GM12878 (cell line): ENCODE measurements around the gene DCLK2. TPM values are rescaled to one million over a fixed set of nuclear protein-coding genes. Genes with fewer than 3 reads are reported as not detected.

Source experiments
- ATAC-seq: fragments of 200-7000 bp; cut with Tn5 transposase; 3 replicates; pipeline ENCODE4 v1.9.1; 2020; ENCODE audit warnings: mild to moderate bottlenecking, moderate library complexity
- BruUV-seq: library from RNA; stranded (reverse); fragments of 400-500 nt; replicated peaks from 2 replicates; lab custom pipeline; 2021; lab: Mats Ljungman, UMichigan
- CTCF ChIA-PET: fragments of 300-600 bp; sonication (Branson Sonifier 250); formaldehyde crosslinking; extraction: SDS; loops from one replicate; lab custom pipeline; 2021; ENCODE audit warnings: inconsistent platforms; lab: Yijun Ruan, JAX
- POLR2A ChIA-PET: fragments of 350-600 bp; formaldehyde crosslinking; extraction: SDS; loops from one replicate; lab custom pipeline; 2021; ENCODE audit warnings: inconsistent platforms; lab: Charles Lee
- RAD21 ChIA-PET: fragments of 300-600 bp; sonication (Branson Sonifier 250); formaldehyde crosslinking; loops from one replicate; lab custom pipeline; 2023; ENCODE audit warnings: antibody characterized with exemption; ENCODE audit not compliant: unreplicated experiment; lab: Charles Lee
- SMC1A ChIA-PET: fragments of 300-600 bp; sonication (Branson Sonifier 250); formaldehyde crosslinking; loops from one replicate; lab custom pipeline; 2023; ENCODE audit not compliant: unreplicated experiment, uncharacterized antibody; lab: Charles Lee
- DNase-seq: peaks from one replicate; pipeline ENCODE4 v3.0.0-alpha.2; 2011; ENCODE audit warnings: low read depth, low spot score
- FAIRE-seq: peaks from 3 replicates; lab custom pipeline; 2011; peaks lifted over from hg19 to GRCh38; lab: Jason Lieb, UNC
- H2AFZ ChIP-seq: 2 replicates; pipeline ENCODE4 v1.6.0; 2011; ENCODE audit warnings: low read depth, low read length, control low read depth; ENCODE audit not compliant: control insufficient read depth
- H3K27ac ChIP-seq: 2 replicates; pipeline ENCODE4 v1.5.1; 2011; ENCODE audit warnings: control low read depth; ENCODE audit not compliant: control insufficient read depth, insufficient read depth
- H3K27me3 ChIP-seq, 2 experiments: replicated peaks in 1 of 2; 2 replicates each; pipeline versions ENCODE4 v1.6.0 to v1.6.1; 2011; ENCODE audit warnings: low read length in 1 of 2; ENCODE audit not compliant: control insufficient read depth in 2 of 2, insufficient read depth in 2 of 2
- H3K36me3 ChIP-seq, 2 experiments: 2 replicates each; pipeline ENCODE4 v1.5.1; 2011; ENCODE audit warnings: low read length in 1 of 2; ENCODE audit not compliant: control insufficient read depth in 2 of 2, insufficient read depth in 2 of 2
- H3K4me1 ChIP-seq: 2 replicates; pipeline ENCODE4 v1.6.1; 2011; ENCODE audit warnings: mild to moderate bottlenecking, low read length, moderate library complexity, mixed read lengths; ENCODE audit not compliant: control insufficient read depth, insufficient read depth
- H3K4me2 ChIP-seq: 2 replicates; pipeline ENCODE4 v1.6.0; 2011; ENCODE audit warnings: control low read depth; ENCODE audit not compliant: control insufficient read depth, insufficient read depth
- H3K4me3 ChIP-seq: fragments of 200-600 bp; sonication (generic); 2 replicates; pipeline ENCODE4 v1.5.1; 2016
- H3K79me2 ChIP-seq: 2 replicates; pipeline ENCODE4 v1.6.0; 2011; ENCODE audit warnings: low read length; ENCODE audit not compliant: control insufficient read depth, insufficient read depth
- H3K9ac ChIP-seq: 2 replicates; pipeline ENCODE4 v1.8.0; 2011; ENCODE audit warnings: low read length, control low read depth, mixed read lengths; ENCODE audit not compliant: control insufficient read depth, insufficient read depth
- H3K9me3 ChIP-seq: replicated peaks from 3 replicates; pipeline ENCODE4 v1.5.1; 2011; ENCODE audit warnings: mild to moderate bottlenecking, low read length; ENCODE audit not compliant: control insufficient read depth, insufficient read depth
- H4K20me1 ChIP-seq: 2 replicates; pipeline ENCODE4 v1.6.0; 2011; ENCODE audit not compliant: control insufficient read depth, insufficient read depth
- BCLAF1 ChIP-seq: fragments of 450-650 bp; IDR thresholded peaks from 2 replicates; pipeline ENCODE4 v1.6.1; 2017; ENCODE audit warnings: antibody characterized with exemption, mild to moderate bottlenecking, moderate library complexity
- CEBPB ChIP-seq, 2 experiments: fragments of 150-350 bp in 1 of 2; IDR thresholded peaks; 2 replicates each; pipeline ENCODE4 v1.6.1; 2012 to 2014; ENCODE audit warnings: low read depth in 2 of 2, low read length in 2 of 2, borderline replicate concordance in 1 of 2, inconsistent platforms in 1 of 2
- FOXK2 ChIP-seq: fragments of 450-650 bp; IDR thresholded peaks from 2 replicates; pipeline ENCODE4 v1.6.1; 2017; ENCODE audit warnings: mild to moderate bottlenecking, moderate library complexity
- KLF5 ChIP-seq: fragments of 450-650 bp; IDR thresholded peaks from 2 replicates; pipeline ENCODE4 v1.6.1; 2014; ENCODE audit warnings: mild to moderate bottlenecking; ENCODE audit not compliant: partially characterized antibody
- MEF2B ChIP-seq: fragments of 450-650 bp; IDR thresholded peaks from 2 replicates; pipeline ENCODE4 v1.6.1; 2018; ENCODE audit warnings: mild to moderate bottlenecking, moderate library complexity; ENCODE audit not compliant: partially characterized antibody, poor library complexity, severe bottlenecking
- MYB ChIP-seq: fragments of 150-350 bp; IDR thresholded peaks from 2 replicates; pipeline ENCODE4 v1.6.1; 2014; ENCODE audit warnings: mild to moderate bottlenecking, low read depth, low read length, borderline replicate concordance
- NR2C2 ChIP-seq: IDR thresholded peaks from 2 replicates; pipeline ENCODE4 v1.6.1; 2011; ENCODE audit warnings: borderline replicate concordance, low read depth; ENCODE audit not compliant: control insufficient read depth, insufficient read length
- PAX5 ChIP-seq: IDR thresholded peaks from 2 replicates; pipeline ENCODE4 v1.6.1; 2011; ENCODE audit warnings: low read depth, low read length, borderline replicate concordance
- POLR2AphosphoS5 ChIP-seq: IDR thresholded peaks from 2 replicates; pipeline ENCODE4 v1.6.1; 2011; ENCODE audit warnings: mild to moderate bottlenecking, low read length, inconsistent platforms
- RAD21 ChIP-seq: IDR thresholded peaks from 2 replicates; pipeline ENCODE4 v1.6.1; 2011; ENCODE audit warnings: mild to moderate bottlenecking, low read depth, low read length, moderate library complexity; ENCODE audit not compliant: insufficient read depth
- SIN3A ChIP-seq: IDR thresholded peaks from 2 replicates; pipeline ENCODE4 v1.6.1; 2012; ENCODE audit warnings: low read depth, low read length, improper control_type of control experiment
- ZSCAN29 ChIP-seq: fragments of 450-650 bp; IDR thresholded peaks from 2 replicates; pipeline ENCODE4 v1.6.1; 2017; ENCODE audit warnings: mild to moderate bottlenecking, moderate library complexity
- ZZZ3 ChIP-seq: IDR thresholded peaks from 2 replicates; pipeline ENCODE4 v1.6.1; 2011; ENCODE audit warnings: low read depth; ENCODE audit not compliant: control insufficient read depth, insufficient read length
- in situ Hi-C: fragments of 300-500 bp; cut with MboI; formaldehyde crosslinking; loops from 9 replicates; pipeline ENCODE4 v1.14.3; 2018; ENCODE audit warnings: mixed read lengths
- intact Hi-C: fragments of 100-400 bp; cut with micrococcal nuclease; formaldehyde crosslinking; loops from one replicate; pipeline ENCODE4 v1.14.2; 2022; ENCODE audit not compliant: unreplicated experiment
- polyA plus RNA-seq, 11 experiments: library from polyadenylated mRNA; depleted of rRNA in 4 of 11; unstranded in 6 of 11; stranded (reverse) in 5 of 11; fragments of >200 nt; fragmentation: Nextera tagmentation in 4 of 11; fragmentation: Illumina TruSeq in 1 of 11; extraction: Ambion mirVana in 4 of 11; extraction: Trizol in 1 of 11; gene quantifications; 1 replicate in 1 of 11; 2 replicates in 10 of 11; pipeline versions ENCODE4 v1.2.1 to v1.2.3, GENCODE V29; 2011 to 2016; ENCODE audit warnings: inconsistent platforms in 2 of 11, missing spikeins in 2 of 11, low read depth in 1 of 11
- total RNA-seq, 4 experiments: library from RNA; depleted of rRNA in 3 of 4; stranded (reverse); fragments of >200 nt in 3 of 4; fragmentation: Illumina TruSeq in 1 of 4; extraction: Trizol in 1 of 4; gene quantifications; 2 replicates each; pipeline versions ENCODE4 v1.2.1 to v1.2.3, GENCODE V29; 2013 to 2021
- TF ChIP-seq, protein P1 (sequence below): fragments of 450-650 bp; IDR thresholded peaks from 2 replicates; pipeline ENCODE4 v1.6.1; 2017; ENCODE audit warnings: mild to moderate bottlenecking, low read depth, inconsistent platforms; ENCODE audit not compliant: poor library complexity, severe bottlenecking

The DCLK2 gene
- total and polyA plus RNA-seq, 10 of the 15 experiments (the other 5 are each of a cell fraction or from before 2014, with no cell fraction given) = not detected

GRCh38 chr4:150056569-150056968 lies 21.7 kb upstream of the DCLK2 start:
- no peak overlapping the region for H2AFZ ChIP-seq
- POLR2A ChIA-PET = interaction anchor here (0.6 kb wide), 1 partner anchor 10 kb away, joined by 3 read pairs; no protein-coding TSS in a partner anchor
- H3K27ac ChIP-seq = no peak overlapping the region
- no peaks in the 10 kb centered on the region for H3K27me3 ChIP-seq
- BruUV-seq = no TSS peak
- FAIRE-seq (no peak), ATAC-seq (no peak), DNase-seq (no peak)
- H3K36me3 ChIP-seq = no peaks in the 10 kb centered on the region
- RAD21 ChIA-PET = no interaction called here
- no peaks in the 10 kb centered on the region for H3K4me1 ChIP-seq
- CTCF ChIA-PET = no interaction called here
- in situ Hi-C loops (no loop called here), intact Hi-C loops (no loop called here)
- H3K9ac ChIP-seq = no peak overlapping the region
- SMC1A ChIA-PET = interaction anchor here (0.9 kb wide), 1 partner anchor 9 kb away, joined by 3 read pairs; no protein-coding TSS in a partner anchor
- no peaks in the 10 kb centered on the region for H3K9me3 ChIP-seq
- H4K20me1 ChIP-seq = no peaks in the 10 kb centered on the region
- H3K4me2 ChIP-seq = no peak overlapping the region
- no peak overlapping the region for H3K4me3 ChIP-seq
- TF ChIP-seq PAX5 = no peak
- no peak for TF ChIP-seq ZZZ3
- TF ChIP-seq RAD21 = no peak
- no peak for TF ChIP-seq MYB
- TF ChIP-seq, protein P1, sequence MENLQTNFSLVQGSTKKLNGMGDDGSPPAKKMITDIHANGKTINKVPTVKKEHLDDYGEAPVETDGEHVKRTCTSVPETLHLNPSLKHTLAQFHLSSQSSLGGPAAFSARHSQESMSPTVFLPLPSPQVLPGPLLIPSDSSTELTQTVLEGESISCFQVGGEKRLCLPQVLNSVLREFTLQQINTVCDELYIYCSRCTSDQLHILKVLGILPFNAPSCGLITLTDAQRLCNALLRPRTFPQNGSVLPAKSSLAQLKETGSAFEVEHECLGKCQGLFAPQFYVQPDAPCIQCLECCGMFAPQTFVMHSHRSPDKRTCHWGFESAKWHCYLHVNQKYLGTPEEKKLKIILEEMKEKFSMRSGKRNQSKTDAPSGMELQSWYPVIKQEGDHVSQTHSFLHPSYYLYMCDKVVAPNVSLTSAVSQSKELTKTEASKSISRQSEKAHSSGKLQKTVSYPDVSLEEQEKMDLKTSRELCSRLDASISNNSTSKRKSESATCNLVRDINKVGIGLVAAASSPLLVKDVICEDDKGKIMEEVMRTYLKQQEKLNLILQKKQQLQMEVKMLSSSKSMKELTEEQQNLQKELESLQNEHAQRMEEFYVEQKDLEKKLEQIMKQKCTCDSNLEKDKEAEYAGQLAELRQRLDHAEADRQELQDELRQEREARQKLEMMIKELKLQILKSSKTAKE = no peak
- TF ChIP-seq FOXK2 = no peak
- TF ChIP-seq SIN3A = no peak
- TF ChIP-seq POLR2AphosphoS5 = no peak
- no peak for TF ChIP-seq NR2C2
- no peak for TF ChIP-seq KLF5
- TF ChIP-seq BCLAF1 = no peak
- TF ChIP-seq ZSCAN29 = no peak
- no peak for TF ChIP-seq MEF2B
- no peak for TF ChIP-seq CEBPB (IDR thresholded peaks at IDR 0.05; ENCODE audit: borderline replicate concordance in 1 of 2, low read depth in 2 of 2, low read length in 2 of 2)
- H3K79me2 ChIP-seq = no peaks in the 10 kb centered on the region
